A549 (cell line): ENCODE results near the gene UPK3A.

Source experiments
- EP300 ChIP-seq, 2 experiments: fragments of >200 bp; sonication (Bioruptor Twin); formaldehyde crosslinking; IDR thresholded peaks; 2 replicates in 1 of 2; 3 replicates in 1 of 2; pipeline ENCODE4 v1.6.1; 2016 to 2017
- MAX ChIP-seq: IDR thresholded peaks from 2 replicates; pipeline ENCODE4 v1.6.1; 2012
- RAD21 ChIP-seq, 2 experiments: fragments of >200 bp in 1 of 2; sonication (Bioruptor Twin) in 1 of 2; formaldehyde crosslinking in 1 of 2; IDR thresholded peaks in 1 of 2; conservative IDR thresholded peaks in 1 of 2; 2 replicates in 1 of 2; 3 replicates in 1 of 2; pipeline ENCODE4 v1.6.1; 2012 to 2018; ENCODE audit warnings: inconsistent platforms in 1 of 2
- TF ChIP-seq, protein P1 (sequence below): fragments of >200 bp; sonication (Bioruptor Twin); formaldehyde crosslinking; IDR thresholded peaks from 3 replicates; pipeline ENCODE4 v1.5.1; 2016
- TF ChIP-seq, protein P2 (sequence below): IDR thresholded peaks from 2 replicates; pipeline ENCODE4 v1.6.1; 2012

DNA sequence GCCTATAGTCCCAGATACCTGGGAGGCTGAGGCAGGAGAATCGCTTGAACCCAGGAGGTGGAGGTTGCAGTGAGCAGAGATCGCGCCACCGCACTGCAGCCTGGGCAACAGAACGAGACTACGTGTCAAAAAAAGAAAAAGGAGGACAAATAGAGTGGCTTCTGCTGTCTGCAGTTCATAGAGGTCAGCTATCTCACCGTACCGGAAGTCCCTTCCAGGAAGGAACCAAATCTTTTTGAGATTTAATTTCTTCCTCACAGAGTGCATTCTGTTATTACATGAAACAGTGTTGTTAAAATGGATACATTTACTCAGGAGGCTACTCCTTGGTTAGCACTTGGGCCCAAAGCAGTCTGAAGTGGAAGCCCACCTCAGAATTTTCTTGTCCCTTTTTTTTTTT is 58.4 kb downstream of the UPK3A start:
- TF ChIP-seq, protein P1, sequence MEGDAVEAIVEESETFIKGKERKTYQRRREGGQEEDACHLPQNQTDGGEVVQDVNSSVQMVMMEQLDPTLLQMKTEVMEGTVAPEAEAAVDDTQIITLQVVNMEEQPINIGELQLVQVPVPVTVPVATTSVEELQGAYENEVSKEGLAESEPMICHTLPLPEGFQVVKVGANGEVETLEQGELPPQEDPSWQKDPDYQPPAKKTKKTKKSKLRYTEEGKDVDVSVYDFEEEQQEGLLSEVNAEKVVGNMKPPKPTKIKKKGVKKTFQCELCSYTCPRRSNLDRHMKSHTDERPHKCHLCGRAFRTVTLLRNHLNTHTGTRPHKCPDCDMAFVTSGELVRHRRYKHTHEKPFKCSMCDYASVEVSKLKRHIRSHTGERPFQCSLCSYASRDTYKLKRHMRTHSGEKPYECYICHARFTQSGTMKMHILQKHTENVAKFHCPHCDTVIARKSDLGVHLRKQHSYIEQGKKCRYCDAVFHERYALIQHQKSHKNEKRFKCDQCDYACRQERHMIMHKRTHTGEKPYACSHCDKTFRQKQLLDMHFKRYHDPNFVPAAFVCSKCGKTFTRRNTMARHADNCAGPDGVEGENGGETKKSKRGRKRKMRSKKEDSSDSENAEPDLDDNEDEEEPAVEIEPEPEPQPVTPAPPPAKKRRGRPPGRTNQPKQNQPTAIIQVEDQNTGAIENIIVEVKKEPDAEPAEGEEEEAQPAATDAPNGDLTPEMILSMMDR = no peak
- TF ChIP-seq RAD21 (conservative IDR thresholded peaks at IDR 0.05 in 1 of 2, IDR thresholded peaks at IDR 0.05 in 1 of 2) (no peak), MAX (no peak), EP300 (IDR thresholded peaks at IDR 0.05) (no peak)
- TF ChIP-seq, protein P2, sequence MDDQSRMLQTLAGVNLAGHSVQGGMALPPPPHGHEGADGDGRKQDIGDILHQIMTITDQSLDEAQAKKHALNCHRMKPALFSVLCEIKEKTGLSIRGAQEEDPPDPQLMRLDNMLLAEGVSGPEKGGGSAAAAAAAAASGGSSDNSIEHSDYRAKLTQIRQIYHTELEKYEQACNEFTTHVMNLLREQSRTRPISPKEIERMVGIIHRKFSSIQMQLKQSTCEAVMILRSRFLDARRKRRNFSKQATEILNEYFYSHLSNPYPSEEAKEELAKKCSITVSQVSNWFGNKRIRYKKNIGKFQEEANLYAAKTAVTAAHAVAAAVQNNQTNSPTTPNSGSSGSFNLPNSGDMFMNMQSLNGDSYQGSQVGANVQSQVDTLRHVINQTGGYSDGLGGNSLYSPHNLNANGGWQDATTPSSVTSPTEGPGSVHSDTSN = no peak
